HG03571 (cell line): ENCODE results near the gene TEX28.
"Not testable (repeated sequence)": the region's sequence is repeated elsewhere in the genome, so short reads cannot be mapped to it uniquely, and the experiment has no call there.

Source experiments
- ATAC-seq: cut with Tn5 transposase; IDR thresholded peaks from one replicate; pipeline ENCODE4 v1.9.1; 2021; ENCODE audit not compliant: unreplicated experiment

Gene TEX28

GRCh38 chrX:154248076-154248475 lies 46.8 kb downstream of the TEX28 start:
- ATAC-seq: not testable (repeated sequence)

GRCh38 chrX:154247377-154248045 lies 47.4 kb downstream of the TEX28 start:
- ATAC-seq: peak; percentile 55

GRCh38 chrX:154239982-154240503 lies 54.9 kb downstream of the TEX28 start:
- not testable (repeated sequence) for ATAC-seq

- ATAC-seq: not testable (repeated sequence)
Observed at GRCh38 chrX:154238939-154239559, 55.9 kb downstream of the TEX28 start.

GRCh38 chrX:154233620-154234019 lies 61.3 kb downstream of the TEX28 start:
- ATAC-seq: not testable (repeated sequence)

GRCh38 chrX:154231443-154231842 lies 63.5 kb downstream of the TEX28 start:
- ATAC-seq: not testable (repeated sequence)

- ATAC-seq: not testable (repeated sequence)
Observed at GRCh38 chrX:154226706-154227105, 68.2 kb downstream of the TEX28 start.

GRCh38 chrX:154225292-154225691 lies 69.6 kb downstream of the TEX28 start:
- not testable (repeated sequence) for ATAC-seq
